ENCODE data around the gene CFAP410.

Gene CFAP410

GRCh38 chr21:44293551-44294231, 45.5 kb downstream of the CFAP410 start:
- no peak overlapping the region for H4K8ac ChIP-seq (ENCODE audit: low read depth, low read length)
- no CpG with 5 or more reads among the region's 33 CpGs for WGBS, 2 donors (ENCODE audit: extremely low coverage in 2 of 2, insufficient read length in 2 of 2, insufficient replicate concordance in 1 of 2)
- no peak overlapping the region for H3K4me2 ChIP-seq (ENCODE audit: insufficient read depth, low read length, poor library complexity, severe bottlenecking)
- H2BK12ac ChIP-seq (ENCODE audit: low read length), result no peak overlapping the region
- H3K27ac ChIP-seq (replicated peaks; ENCODE audit: low read length), result no peak overlapping the region
- peak overlapping the region; percentile 98 for H3K14ac ChIP-seq (ENCODE audit: low read length)
- H3K23ac ChIP-seq (ENCODE audit: low read depth, low read length, poor library complexity), result no peak overlapping the region
- peaks cover 0 to 31% (median 5%) of the 10 kb centered on the region in 3 experiments for H3K27me3 ChIP-seq (ENCODE audit: control insufficient read depth in 3 of 3, insufficient read depth in 3 of 3, low read depth in 1 of 3, low read length in 3 of 3)
- no peak overlapping the region for H3K9ac ChIP-seq (ENCODE audit: low read depth, low read length, poor library complexity)
- peaks cover 0 to 7% of the 10 kb centered on the region in 2 donors for H3K4me1 ChIP-seq (ENCODE audit: control insufficient read depth in 2 of 2, insufficient read depth in 1 of 2, low read depth in 1 of 2, low read length in 2 of 2)
- H2AFZ ChIP-seq (ENCODE audit: low read length), result no peak overlapping the region
- H3K4ac ChIP-seq (ENCODE audit: low read length), result no peak overlapping the region
- H4K91ac ChIP-seq (ENCODE audit: low read depth, low read length, poor library complexity), result no peak overlapping the region
- no peaks in the 10 kb centered on the region for H3K36me3 ChIP-seq (replicated peaks in 1 of 2; ENCODE audit: control insufficient read depth in 2 of 2, insufficient read depth in 2 of 2, low read length in 2 of 2)
- H3K4me3 ChIP-seq (ENCODE audit: low read length in 2 of 2), result no peak overlapping the region
- H3K9me3 ChIP-seq (replicated peaks in 1 of 2; ENCODE audit: control insufficient read depth in 2 of 2, insufficient read depth in 1 of 2, low read depth in 1 of 2, low read length in 2 of 2), result peaks cover 0 to 2% of the 10 kb centered on the region in 2 donors
- peak overlapping the region; percentile 14 for H2BK15ac ChIP-seq (ENCODE audit: low read length)
- H3K79me1 ChIP-seq (ENCODE audit: low read depth, low read length), result no peaks in the 10 kb centered on the region
- H2BK5ac ChIP-seq (ENCODE audit: low read length), result no peak overlapping the region
- H2AK5ac ChIP-seq (ENCODE audit: low read depth, low read length), result peak overlapping the region; percentile 90
- peak overlapping the region; percentile 57 for H3K18ac ChIP-seq (ENCODE audit: low read length)
- no peak overlapping the region for H2BK120ac ChIP-seq (ENCODE audit: low read depth, low read length)
- no peak for DNase-seq (ENCODE audit: low spot score)

- Histone ChIP-seq H3K9me3 (replicated peaks in 1 of 2; ENCODE audit: control insufficient read depth in 2 of 2, insufficient read depth in 1 of 2, low read depth in 1 of 2, low read length in 2 of 2) (no peaks in the 10 kb centered on the region), H3K18ac (ENCODE audit: low read length) (peak overlapping the region; percentile 76), H3K14ac (ENCODE audit: low read length) (no peak overlapping the region), H3K4me3 (ENCODE audit: low read length in 2 of 2) (no peak overlapping the region), H3K4me2 (ENCODE audit: insufficient read depth, low read length, poor library complexity, severe bottlenecking) (no peak overlapping the region), H2BK12ac (ENCODE audit: low read length) (no peak overlapping the region), H4K91ac (ENCODE audit: low read depth, low read length, poor library complexity) (no peak overlapping the region), H2AFZ (ENCODE audit: low read length) (no peak overlapping the region), H3K4me1 (ENCODE audit: control insufficient read depth in 2 of 2, insufficient read depth in 1 of 2, low read depth in 1 of 2, low read length in 2 of 2) (peaks cover 0 to 7% of the 10 kb centered on the region in 2 donors), H2AK5ac (ENCODE audit: low read depth, low read length) (peak overlapping the region; percentile 90), H4K8ac (ENCODE audit: low read depth, low read length) (peak overlapping the region; percentile 17), H3K36me3 (replicated peaks in 1 of 2; ENCODE audit: control insufficient read depth in 2 of 2, insufficient read depth in 2 of 2, low read length in 2 of 2) (no peaks in the 10 kb centered on the region), H2BK5ac (ENCODE audit: low read length) (peak overlapping the region; percentile 24), H3K23ac (ENCODE audit: low read depth, low read length, poor library complexity) (peak overlapping the region; percentile 55), H3K27me3 (ENCODE audit: control insufficient read depth in 3 of 3, insufficient read depth in 3 of 3, low read depth in 1 of 3, low read length in 3 of 3) (peaks cover 0 to 40% (median 7%) of the 10 kb centered on the region in 3 experiments), H2BK15ac (ENCODE audit: low read length) (peak overlapping the region; percentile 30), H3K4ac (ENCODE audit: low read length) (peak overlapping the region; percentile 11), H3K27ac (replicated peaks; ENCODE audit: low read length) (no peak overlapping the region), H2BK120ac (ENCODE audit: low read depth, low read length) (no peak overlapping the region), H3K9ac (ENCODE audit: low read depth, low read length, poor library complexity) (no peak overlapping the region), H3K79me1 (ENCODE audit: low read depth, low read length) (no peaks in the 10 kb centered on the region)
- no CpG with 5 or more reads among the region's 15 CpGs for WGBS, 2 donors (ENCODE audit: extremely low coverage in 2 of 2, insufficient read length in 2 of 2, insufficient replicate concordance in 1 of 2)
- no peak for DNase-seq (ENCODE audit: low spot score)
These were observed 46.4 kb downstream of the CFAP410 start for GRCh38 chr21:44292812-44293195.

GRCh38 chr21:44291936-44292811, 47.0 kb downstream of the CFAP410 start:
- H2AFZ ChIP-seq (ENCODE audit: low read length), result no peak overlapping the region
- peaks cover 0 to 46% (median 7%) of the 10 kb centered on the region in 3 experiments for H3K27me3 ChIP-seq (ENCODE audit: control insufficient read depth in 3 of 3, insufficient read depth in 3 of 3, low read depth in 1 of 3, low read length in 3 of 3)
- no peaks in the 10 kb centered on the region for H3K79me1 ChIP-seq (ENCODE audit: low read depth, low read length)
- no peak overlapping the region for H2BK120ac ChIP-seq (ENCODE audit: low read depth, low read length)
- no peaks in the 10 kb centered on the region for H3K36me3 ChIP-seq (replicated peaks in 1 of 2; ENCODE audit: control insufficient read depth in 2 of 2, insufficient read depth in 2 of 2, low read length in 2 of 2)
- H3K4ac ChIP-seq (ENCODE audit: low read length), result peak overlapping the region; percentile 76
- H3K14ac ChIP-seq (ENCODE audit: low read length), result peak overlapping the region; percentile 21
- H2BK5ac ChIP-seq (ENCODE audit: low read length), result peak overlapping the region; percentile 24
- H3K4me1 ChIP-seq (ENCODE audit: control insufficient read depth in 2 of 2, insufficient read depth in 1 of 2, low read depth in 1 of 2, low read length in 2 of 2), result peaks cover 3 to 7% of the 10 kb centered on the region in 2 donors
- H2BK12ac ChIP-seq (ENCODE audit: low read length), result peak overlapping the region; percentile 58
- DNase-seq (ENCODE audit: low spot score), result no peak
- no peak overlapping the region for H3K27ac ChIP-seq (replicated peaks; ENCODE audit: low read length)
- H4K8ac ChIP-seq (ENCODE audit: low read depth, low read length), result peak overlapping the region; percentile 17
- peak overlapping the region; percentile 60 for H3K9ac ChIP-seq (ENCODE audit: low read depth, low read length, poor library complexity)
- peak overlapping the region; percentile 90 for H2AK5ac ChIP-seq (ENCODE audit: low read depth, low read length)
- peak overlapping the region; percentile 58 for H2BK15ac ChIP-seq (ENCODE audit: low read length)
- no peak overlapping the region for H3K4me2 ChIP-seq (ENCODE audit: insufficient read depth, low read length, poor library complexity, severe bottlenecking)
- H3K4me3 ChIP-seq (ENCODE audit: low read length in 2 of 2), result no peak overlapping the region
- peak overlapping the region; percentile 80 for H3K18ac ChIP-seq (ENCODE audit: low read length)
- H3K9me3 ChIP-seq (replicated peaks in 1 of 2; ENCODE audit: control insufficient read depth in 2 of 2, insufficient read depth in 1 of 2, low read depth in 1 of 2, low read length in 2 of 2), result no peaks in the 10 kb centered on the region
- peak overlapping the region; percentile 55 for H3K23ac ChIP-seq (ENCODE audit: low read depth, low read length, poor library complexity)
- peak overlapping the region; percentile 30 for H4K91ac ChIP-seq (ENCODE audit: low read depth, low read length, poor library complexity)
- no CpG with 5 or more reads among the region's 25 CpGs for WGBS, 2 donors (ENCODE audit: extremely low coverage in 2 of 2, insufficient read length in 2 of 2, insufficient replicate concordance in 1 of 2)

All from neuronal stem cell (in vitro differentiated cells).